ENCODE data around the gene SLC1A4. TPM values are rescaled to one million over a fixed set of nuclear protein-coding genes. Genes with fewer than 3 reads are reported as not detected.

Gene SLC1A4
- total and polyA plus RNA-seq, 8 donors: 6.4 to 21.9 (median 7.8) TPM

- H3K4me1 ChIP-seq: peaks cover 0 to 7% of the 10 kb centered on the region in 2 donors
- no peaks in the 10 kb centered on the region for H3K36me3 ChIP-seq
- ATAC-seq: no peak
- no peaks in the 10 kb centered on the region for H3K27me3 ChIP-seq
- DNase-seq: no peak
- TF ChIP-seq, protein P1, sequence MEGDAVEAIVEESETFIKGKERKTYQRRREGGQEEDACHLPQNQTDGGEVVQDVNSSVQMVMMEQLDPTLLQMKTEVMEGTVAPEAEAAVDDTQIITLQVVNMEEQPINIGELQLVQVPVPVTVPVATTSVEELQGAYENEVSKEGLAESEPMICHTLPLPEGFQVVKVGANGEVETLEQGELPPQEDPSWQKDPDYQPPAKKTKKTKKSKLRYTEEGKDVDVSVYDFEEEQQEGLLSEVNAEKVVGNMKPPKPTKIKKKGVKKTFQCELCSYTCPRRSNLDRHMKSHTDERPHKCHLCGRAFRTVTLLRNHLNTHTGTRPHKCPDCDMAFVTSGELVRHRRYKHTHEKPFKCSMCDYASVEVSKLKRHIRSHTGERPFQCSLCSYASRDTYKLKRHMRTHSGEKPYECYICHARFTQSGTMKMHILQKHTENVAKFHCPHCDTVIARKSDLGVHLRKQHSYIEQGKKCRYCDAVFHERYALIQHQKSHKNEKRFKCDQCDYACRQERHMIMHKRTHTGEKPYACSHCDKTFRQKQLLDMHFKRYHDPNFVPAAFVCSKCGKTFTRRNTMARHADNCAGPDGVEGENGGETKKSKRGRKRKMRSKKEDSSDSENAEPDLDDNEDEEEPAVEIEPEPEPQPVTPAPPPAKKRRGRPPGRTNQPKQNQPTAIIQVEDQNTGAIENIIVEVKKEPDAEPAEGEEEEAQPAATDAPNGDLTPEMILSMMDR (IDR thresholded peaks at IDR 0.05): no peak
- no peak overlapping the region for H3K4me3 ChIP-seq
- peaks cover 0 to 19% of the 10 kb centered on the region in 2 donors for H3K9me3 ChIP-seq
- intact Hi-C loops (cut with DNase I): loop anchor here in 1 of 2 donors (5.0 kb wide), 1 partner anchor 127 kb away; no protein-coding TSS in a partner anchor
- H3K27ac ChIP-seq: no peak overlapping the region
Observed at GRCh38 chr2:65044097-65044735, 55.0 kb downstream of the SLC1A4 start.

DNA sequence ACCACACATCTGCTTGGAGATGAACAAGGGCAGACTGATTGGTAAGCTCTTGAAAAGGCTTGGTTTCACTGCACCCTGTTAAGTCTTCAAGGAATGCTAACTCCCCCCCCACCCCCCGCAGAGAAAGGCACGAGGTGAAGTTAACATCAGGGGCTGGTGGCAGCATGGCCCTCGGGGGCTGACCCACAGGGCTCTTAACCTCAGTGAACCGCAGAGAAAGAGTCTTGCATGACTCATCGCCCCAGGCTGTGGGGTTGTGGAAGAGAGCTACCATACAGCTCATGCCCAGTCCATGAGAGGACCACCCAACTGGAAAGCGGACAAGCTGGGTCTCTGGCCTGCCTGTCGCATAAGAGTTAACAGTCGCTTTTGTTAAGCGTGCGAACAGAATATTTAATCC lies 56.5 kb downstream of the SLC1A4 start:
- intact Hi-C loops (cut with DNase I): no loop called here
- Histone ChIP-seq H3K4me1 (peaks cover 0 to 3% of the 10 kb centered on the region in 2 donors), H3K36me3 (no peaks in the 10 kb centered on the region), H3K4me3 (no peak overlapping the region), H3K27me3 (no peaks in the 10 kb centered on the region), H3K9me3 (peaks cover 0 to 19% of the 10 kb centered on the region in 2 donors), H3K27ac (no peak overlapping the region)
- TF ChIP-seq, protein P1 (IDR thresholded peaks at IDR 0.05): no peak
- ATAC-seq (no peak), DNase-seq (no peak)

- Histone ChIP-seq H3K9me3 (peaks cover 0 to 19% of the 10 kb centered on the region in 2 donors), H3K27me3 (no peaks in the 10 kb centered on the region), H3K36me3 (no peaks in the 10 kb centered on the region), H3K27ac (no peak overlapping the region), H3K4me3 (no peak overlapping the region), H3K4me1 (no peaks in the 10 kb centered on the region)
- TF ChIP-seq, protein P1 (IDR thresholded peaks at IDR 0.05): no peak
- DNase-seq (no peak), ATAC-seq (no peak)
- intact Hi-C loops (cut with DNase I): no loop called here
Observed at GRCh38 chr2:65046633-65047407, 57.6 kb downstream of the SLC1A4 start.

DNA sequence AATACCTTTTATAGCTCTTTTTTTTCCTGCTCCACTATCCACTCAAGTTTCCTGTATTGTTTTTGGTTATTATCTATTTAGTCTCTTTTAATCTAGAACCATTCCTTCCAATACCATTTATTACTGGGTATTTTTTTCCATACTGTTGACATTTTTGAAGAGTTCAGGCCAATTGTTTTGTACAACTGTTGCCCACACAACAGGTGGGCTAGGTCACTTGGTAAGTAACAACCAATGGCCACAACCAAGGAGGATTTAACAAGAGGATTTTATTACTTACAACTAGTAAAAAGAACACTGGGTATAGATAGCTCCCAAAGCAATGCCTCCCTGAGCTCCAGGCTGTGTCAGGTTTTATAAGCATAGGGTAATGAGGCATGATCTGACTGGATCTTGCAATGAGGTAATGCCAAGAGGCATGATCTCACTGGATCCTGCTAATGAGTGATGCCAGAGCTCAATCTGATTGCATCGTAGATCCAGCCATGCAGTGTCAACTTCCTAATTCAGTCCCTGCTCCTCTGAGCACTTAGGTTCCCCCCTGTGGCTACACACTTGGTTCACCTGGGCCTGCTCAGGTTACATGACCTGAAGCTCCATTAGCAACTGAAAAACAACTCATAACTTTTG lies 59.9 kb downstream of the SLC1A4 start:
- H3K9me3 ChIP-seq: peaks cover 0 to 9% of the 10 kb centered on the region in 2 donors
- ATAC-seq (no peak), DNase-seq (no peak)
- no peaks in the 10 kb centered on the region for H3K36me3 ChIP-seq
- H3K27ac ChIP-seq: no peak overlapping the region
- H3K4me3 ChIP-seq: no peak overlapping the region
- H3K27me3 ChIP-seq: no peaks in the 10 kb centered on the region
- H3K4me1 ChIP-seq: peaks cover 0 to 12% of the 10 kb centered on the region in 2 donors
- intact Hi-C loops (cut with DNase I): no loop called here
- TF ChIP-seq, protein P1 (IDR thresholded peaks at IDR 0.05): no peak

- H3K36me3 ChIP-seq: no peaks in the 10 kb centered on the region
- H3K4me1 ChIP-seq: peaks cover 0 to 20% of the 10 kb centered on the region in 2 donors
- H3K4me3 ChIP-seq: no peak overlapping the region
- DNase-seq (no peak), ATAC-seq (no peak)
- H3K9me3 ChIP-seq: no peaks in the 10 kb centered on the region
- no peaks in the 10 kb centered on the region for H3K27me3 ChIP-seq
- H3K27ac ChIP-seq: no peak overlapping the region
- TF ChIP-seq, protein P1 (IDR thresholded peaks at IDR 0.05): no peak
- intact Hi-C loops (cut with DNase I): no loop called here
Observed at GRCh38 chr2:65050931-65051330, 61.7 kb downstream of the SLC1A4 start.

All from left lung (tissue), 10 donors.